PC-3 (cell line): ENCODE data around the gene NRXN2. TPM values are rescaled to one million over a fixed set of nuclear protein-coding genes. Genes with fewer than 3 reads are reported as not detected.

ENCODE experiments used
- ATAC-seq: fragments of 200-7000 bp; cut with Tn5 transposase; 2 replicates; pipeline ENCODE4 v1.9.1; 2020; ENCODE audit warnings: mild to moderate bottlenecking, moderate library complexity
- BruUV-seq: library from RNA; stranded (reverse); fragments of 400-500 nt; replicated peaks from 2 replicates; lab custom pipeline; 2021; lab: Mats Ljungman, UMichigan
- CTCF ChIA-PET: fragments of 300-600 bp; sonication (Branson Sonifier 250); formaldehyde crosslinking; loops from one replicate; lab custom pipeline; 2022; ENCODE audit warnings: antibody characterized with exemption; lab: Charles Lee
- POLR2A ChIA-PET: fragments of 300-600 bp; sonication (Branson Sonifier 250); formaldehyde crosslinking; loops from one replicate; lab custom pipeline; 2022; ENCODE audit warnings: antibody characterized with exemption; ENCODE audit not compliant: unreplicated experiment; lab: Charles Lee
- DNase-seq: peaks from one replicate; pipeline ENCODE4 v3.0.0-alpha.2; 2015
- H2AFZ ChIP-seq: fragments of 300-600 bp; sonication (generic); 2 replicates; pipeline ENCODE4 v1.6.0; 2016; ENCODE audit warnings: antibody characterized with exemption, low read length
- H3F3A ChIP-seq: fragments of 300-600 bp; sonication (generic); one replicate; pipeline ENCODE4 v1.6.0; 2017; ENCODE audit warnings: antibody characterized with exemption, low read length, control low read depth, mild to moderate bottlenecking; ENCODE audit not compliant: unreplicated experiment
- H3K27ac ChIP-seq: fragments of 300-600 bp; sonication (generic); 2 replicates; pipeline ENCODE4 v1.5.1; 2016; ENCODE audit warnings: mild to moderate bottlenecking, low read length
- H3K27me3 ChIP-seq: fragments of 300-600 bp; sonication (generic); 2 replicates; pipeline ENCODE4 v1.6.1; 2016; ENCODE audit warnings: low read length, mixed read lengths
- H3K36me3 ChIP-seq: fragments of 300-600 bp; sonication (generic); 2 replicates; pipeline ENCODE4 v1.6.1; 2016; ENCODE audit warnings: low read depth, mixed run types, low read length, mixed read lengths
- H3K4me1 ChIP-seq: fragments of 300-600 bp; sonication (generic); 2 replicates; pipeline ENCODE4 v1.5.1; 2016; ENCODE audit warnings: low read length; ENCODE audit not compliant: insufficient read depth
- H3K4me2 ChIP-seq: fragments of 300-600 bp; sonication (generic); 2 replicates; pipeline ENCODE4 v1.6.0; 2016; ENCODE audit warnings: low read length
- H3K4me3 ChIP-seq: fragments of 300-600 bp; sonication (generic); 2 replicates; pipeline ENCODE4 v1.5.1; 2016; ENCODE audit warnings: mild to moderate bottlenecking, low read length, mixed read lengths
- H3K79me2 ChIP-seq: fragments of 300-600 bp; sonication (generic); 2 replicates; pipeline ENCODE4 v1.6.1; 2017; ENCODE audit warnings: low read length, mixed read lengths
- H3K9ac ChIP-seq: fragments of 300-600 bp; sonication (generic); 2 replicates; pipeline ENCODE4 v1.6.0; 2016; ENCODE audit warnings: mild to moderate bottlenecking, low read length
- H3K9me2 ChIP-seq: fragments of 300-600 bp; sonication (generic); replicated peaks from 2 replicates; pipeline ENCODE4 v1.6.1; 2016; ENCODE audit warnings: mixed run types, low read length, mixed read lengths
- H3K9me3 ChIP-seq: fragments of 300-600 bp; sonication (generic); 2 replicates; pipeline ENCODE4 v1.6.1; 2016; ENCODE audit warnings: low read length, mixed read lengths
- H4K20me1 ChIP-seq: fragments of 300-600 bp; sonication (generic); 2 replicates; pipeline ENCODE4 v1.6.1; 2016; ENCODE audit warnings: low read length, mixed read lengths
- EZH2 ChIP-seq: fragments of 300-600 bp; sonication (generic); IDR thresholded peaks from one replicate; pipeline ENCODE4 v1.6.1; 2017; ENCODE audit warnings: antibody characterized with exemption, mild to moderate bottlenecking, low read length; ENCODE audit not compliant: unreplicated experiment
- EZH2phosphoT487 ChIP-seq: fragments of 300-600 bp; sonication (generic); IDR thresholded peaks from 2 replicates; pipeline ENCODE4 v1.6.1; 2018; ENCODE audit warnings: mild to moderate bottlenecking, antibody characterized with exemption, low read length, borderline replicate concordance
- intact Hi-C: fragments of 100-400 bp; cut with micrococcal nuclease; formaldehyde crosslinking; loops from 2 replicates; pipeline ENCODE4 v1.9.0; 2023
- total RNA-seq: library from RNA; depleted of rRNA; stranded (reverse); fragments of >200 nt; gene quantifications from 2 replicates; pipeline ENCODE4 v1.2.3, GENCODE V29; 2014
- TF ChIP-seq, protein P1 (sequence below): fragments of 300-600 bp; sonication (generic); conservative IDR thresholded peaks from 2 replicates; pipeline ENCODE4 v1.5.1; 2017; ENCODE audit warnings: antibody characterized with exemption, low read depth, mild to moderate bottlenecking, low read length

The NRXN2 gene
- total RNA-seq, 1 experiment from 2014 or later, result not detected

- no peaks in the 10 kb centered on the region for H3K36me3 ChIP-seq
- H3K79me2 ChIP-seq, result no peaks in the 10 kb centered on the region
- CTCF ChIA-PET, result no interaction called here
- H3K27me3 ChIP-seq, result 0 out of 2 replicates have a peak, but pooled peaks cover under 1% of the 10 kb centered on the region
- no peaks in the 10 kb centered on the region for H3K9me2 ChIP-seq
- H3K9me3 ChIP-seq, result no peaks in the 10 kb centered on the region
- DNase-seq (no peak), ATAC-seq (no peak)
- no peak overlapping the region for H3K9ac ChIP-seq
- TF ChIP-seq, protein P1, sequence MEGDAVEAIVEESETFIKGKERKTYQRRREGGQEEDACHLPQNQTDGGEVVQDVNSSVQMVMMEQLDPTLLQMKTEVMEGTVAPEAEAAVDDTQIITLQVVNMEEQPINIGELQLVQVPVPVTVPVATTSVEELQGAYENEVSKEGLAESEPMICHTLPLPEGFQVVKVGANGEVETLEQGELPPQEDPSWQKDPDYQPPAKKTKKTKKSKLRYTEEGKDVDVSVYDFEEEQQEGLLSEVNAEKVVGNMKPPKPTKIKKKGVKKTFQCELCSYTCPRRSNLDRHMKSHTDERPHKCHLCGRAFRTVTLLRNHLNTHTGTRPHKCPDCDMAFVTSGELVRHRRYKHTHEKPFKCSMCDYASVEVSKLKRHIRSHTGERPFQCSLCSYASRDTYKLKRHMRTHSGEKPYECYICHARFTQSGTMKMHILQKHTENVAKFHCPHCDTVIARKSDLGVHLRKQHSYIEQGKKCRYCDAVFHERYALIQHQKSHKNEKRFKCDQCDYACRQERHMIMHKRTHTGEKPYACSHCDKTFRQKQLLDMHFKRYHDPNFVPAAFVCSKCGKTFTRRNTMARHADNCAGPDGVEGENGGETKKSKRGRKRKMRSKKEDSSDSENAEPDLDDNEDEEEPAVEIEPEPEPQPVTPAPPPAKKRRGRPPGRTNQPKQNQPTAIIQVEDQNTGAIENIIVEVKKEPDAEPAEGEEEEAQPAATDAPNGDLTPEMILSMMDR, result no peak
- TF ChIP-seq EZH2phosphoT487 (no peak), EZH2 (no peak)
- H3K4me2 ChIP-seq, result no peak overlapping the region
- H2AFZ ChIP-seq, result no peak overlapping the region
- no peak overlapping the region for H3K27ac ChIP-seq
- POLR2A ChIA-PET, result no interaction called here
- no TSS peak for BruUV-seq
- no peaks in the 10 kb centered on the region for H3F3A ChIP-seq
- H3K4me3 ChIP-seq, result no peak overlapping the region
- no peaks in the 10 kb centered on the region for H4K20me1 ChIP-seq
- intact Hi-C loops, result no loop called here
- no peaks in the 10 kb centered on the region for H3K4me1 ChIP-seq
Measured at GRCh38 chr11:64736654-64737053, 13.7 kb upstream of the NRXN2 start.

DNA sequence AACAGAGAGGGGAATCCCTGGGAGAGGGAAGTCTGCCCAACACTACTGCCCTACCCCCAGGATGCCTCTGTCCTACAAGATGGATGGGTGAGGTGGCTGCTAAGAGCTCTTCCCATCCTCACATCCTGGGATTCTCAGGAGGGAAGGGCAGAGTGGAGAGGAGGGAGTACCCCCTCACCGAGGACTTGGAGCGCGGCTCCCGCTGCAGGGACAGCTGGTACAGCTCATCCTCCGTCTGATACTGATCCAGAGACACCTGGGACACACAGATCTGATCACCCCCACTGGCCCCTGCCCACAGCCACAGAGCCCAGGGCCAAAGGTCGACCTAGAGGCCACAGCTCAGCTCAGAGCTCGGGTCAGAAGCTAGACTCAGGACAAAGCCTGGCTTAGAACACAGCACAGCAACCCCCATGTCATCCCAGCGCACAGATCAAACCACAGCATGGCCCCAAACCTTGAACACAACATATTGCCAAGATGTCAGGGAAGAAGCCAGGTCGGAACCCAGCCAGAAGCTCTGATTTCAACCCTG lies 12.8 kb upstream of the NRXN2 start:
- H3K9ac ChIP-seq, result no peak overlapping the region
- H3K79me2 ChIP-seq, result no peaks in the 10 kb centered on the region
- no TSS peak for BruUV-seq
- H3K36me3 ChIP-seq, result no peaks in the 10 kb centered on the region
- no peaks in the 10 kb centered on the region for H3F3A ChIP-seq
- TF ChIP-seq, protein P1, result no peak
- no peak for TF ChIP-seq EZH2phosphoT487
- no peak for TF ChIP-seq EZH2
- ATAC-seq, result no peak
- no peak overlapping the region for H2AFZ ChIP-seq
- intact Hi-C loops, result no loop called here
- no peak for DNase-seq
- H4K20me1 ChIP-seq, result no peaks in the 10 kb centered on the region
- no peak overlapping the region for H3K4me2 ChIP-seq
- POLR2A ChIA-PET, result interaction anchor here (0.6 kb wide), 1 partner anchor 185 kb away, joined by 3 read pairs; no protein-coding TSS in a partner anchor
- H3K9me3 ChIP-seq, result no peaks in the 10 kb centered on the region
- H3K4me1 ChIP-seq, result no peaks in the 10 kb centered on the region
- H3K4me3 ChIP-seq, result no peak overlapping the region
- H3K9me2 ChIP-seq, result no peaks in the 10 kb centered on the region
- peaks cover 2% of the 10 kb centered on the region; the same call in 1 of the 2 replicates for H3K27me3 ChIP-seq
- CTCF ChIA-PET, result interaction anchor here (0.6 kb wide), 2 partner anchors 24 to 33 kb away, joined by 7 to 11 read pairs; partner anchors contain the start of gene PYGM
- H3K27ac ChIP-seq, result no peak overlapping the region
